ENCODE measurements around the gene FAM118B.

Gene FAM118B

GRCh38 chr11:126193038-126193478, 18.5 kb upstream of the FAM118B start:
- no peak overlapping the region for H3K4me3 ChIP-seq (ENCODE audit: low read depth, low read length)
- TF ChIP-seq CTCF (IDR thresholded peaks at IDR 0.05; ENCODE audit: low read depth, low read length) (no peak), MAX (IDR thresholded peaks at IDR 0.05; ENCODE audit: low read depth, low read length) (no peak), MYC (IDR thresholded peaks at IDR 0.05; ENCODE audit: low read depth, low read length) (no peak), POLR2A (IDR thresholded peaks at IDR 0.05; ENCODE audit: extremely low read depth, insufficient read length) (no peak)
- no peak for DNase-seq (ENCODE audit: low read depth)

- TF ChIP-seq MYC (IDR thresholded peaks at IDR 0.05; ENCODE audit: low read depth, low read length) (no peak), POLR2A (IDR thresholded peaks at IDR 0.05; ENCODE audit: extremely low read depth, insufficient read length) (no peak), CTCF (IDR thresholded peaks at IDR 0.05; ENCODE audit: low read depth, low read length) (peak; percentile 41), MAX (IDR thresholded peaks at IDR 0.05; ENCODE audit: low read depth, low read length) (no peak)
- DNase-seq (ENCODE audit: low read depth), result peak; percentile 63
- no peak overlapping the region for H3K4me3 ChIP-seq (ENCODE audit: low read depth, low read length)
These were observed 17.4 kb upstream of the FAM118B start for GRCh38 chr11:126194121-126194543.

- no peak for DNase-seq (ENCODE audit: low read depth)
- TF ChIP-seq CTCF (IDR thresholded peaks at IDR 0.05; ENCODE audit: low read depth, low read length) (no peak), MYC (IDR thresholded peaks at IDR 0.05; ENCODE audit: low read depth, low read length) (no peak), POLR2A (IDR thresholded peaks at IDR 0.05; ENCODE audit: extremely low read depth, insufficient read length) (no peak), MAX (IDR thresholded peaks at IDR 0.05; ENCODE audit: low read depth, low read length) (no peak)
- no peak overlapping the region for H3K4me3 ChIP-seq (ENCODE audit: low read depth, low read length)
These were observed 16.5 kb upstream of the FAM118B start for GRCh38 chr11:126195119-126195518.

GRCh38 chr11:126197277-126197939, 14.2 kb upstream of the FAM118B start:
- no peak for DNase-seq (ENCODE audit: low read depth)
- no peak overlapping the region for H3K4me3 ChIP-seq (ENCODE audit: low read depth, low read length)
- TF ChIP-seq CTCF (IDR thresholded peaks at IDR 0.05; ENCODE audit: low read depth, low read length), result no peak
- no peak for TF ChIP-seq MAX (IDR thresholded peaks at IDR 0.05; ENCODE audit: low read depth, low read length)
- TF ChIP-seq MYC (IDR thresholded peaks at IDR 0.05; ENCODE audit: low read depth, low read length), result no peak
- no peak for TF ChIP-seq POLR2A (IDR thresholded peaks at IDR 0.05; ENCODE audit: extremely low read depth, insufficient read length)

GRCh38 chr11:126198648-126199047, 12.9 kb upstream of the FAM118B start:
- TF ChIP-seq CTCF (IDR thresholded peaks at IDR 0.05; ENCODE audit: low read depth, low read length) (no peak), MAX (IDR thresholded peaks at IDR 0.05; ENCODE audit: low read depth, low read length) (no peak), MYC (IDR thresholded peaks at IDR 0.05; ENCODE audit: low read depth, low read length) (no peak)

More at GRCh38 chr11:126198648-126199047, 12.9 kb upstream of the FAM118B start:
- no peak overlapping the region for H3K4me3 ChIP-seq (ENCODE audit: low read depth, low read length)
- DNase-seq (ENCODE audit: low read depth), result no peak
